Calu3 (cell line): ENCODE results near the gene NR4A3. TPM values are rescaled to one million over a fixed set of nuclear protein-coding genes. Genes with fewer than 3 reads are reported as not detected.

Experiments used
- BruUV-seq: library from RNA; stranded (reverse); fragments of 400-500 nt; replicated peaks from 2 replicates; lab custom pipeline; 2021; lab: Mats Ljungman, UMichigan
- CTCF ChIA-PET: fragments of 300-600 bp; sonication (Branson Sonifier 250); formaldehyde crosslinking; loops from one replicate; lab custom pipeline; 2022; ENCODE audit warnings: antibody characterized with exemption; lab: Charles Lee
- DNase-seq: peaks from one replicate; pipeline ENCODE4 v3.0.0; 2022
- H3K27ac Mint-ChIP-seq: one replicate; pipeline ENCODE4 v1.8.0; 2022; ENCODE audit warnings: mixed read lengths; ENCODE audit not compliant: unreplicated experiment
- H3K27me3 Mint-ChIP-seq: one replicate; pipeline ENCODE4 v1.8.0; 2022; ENCODE audit warnings: mixed read lengths; ENCODE audit not compliant: unreplicated experiment
- H3K36me3 Mint-ChIP-seq: one replicate; pipeline ENCODE4 v1.8.0; 2022; ENCODE audit warnings: mild to moderate bottlenecking, moderate library complexity, mixed read lengths; ENCODE audit not compliant: insufficient read depth, unreplicated experiment
- H3K4me1 Mint-ChIP-seq: one replicate; pipeline ENCODE4 v1.8.0; 2022; ENCODE audit warnings: mild to moderate bottlenecking, low read depth, mixed read lengths; ENCODE audit not compliant: unreplicated experiment
- H3K4me3 Mint-ChIP-seq: one replicate; pipeline ENCODE4 v1.8.0; 2022; ENCODE audit warnings: mild to moderate bottlenecking, low read depth, moderate library complexity, mixed read lengths; ENCODE audit not compliant: unreplicated experiment
- H3K9me3 Mint-ChIP-seq: one replicate; pipeline ENCODE4 v1.8.0; 2022; ENCODE audit warnings: low read depth, mixed read lengths; ENCODE audit not compliant: unreplicated experiment
- CTCF ChIP-seq: fragments of 200-600 bp; IDR thresholded peaks from one replicate; pipeline ENCODE4 v1.8.0; 2022; ENCODE audit warnings: antibody characterized with exemption; ENCODE audit not compliant: unreplicated experiment
- intact Hi-C: fragments of 100-400 bp; cut with micrococcal nuclease; formaldehyde crosslinking; loops from one replicate; pipeline ENCODE4 v1.10.0; 2022; ENCODE audit not compliant: unreplicated experiment
- total RNA-seq: library from RNA; stranded (reverse); gene quantifications from 2 replicates; pipeline ENCODE4 v1.2.3, GENCODE V29; 2022

Gene NR4A3
- total RNA-seq, 1 experiment from 2014 or later: 0.21 TPM

DNA sequence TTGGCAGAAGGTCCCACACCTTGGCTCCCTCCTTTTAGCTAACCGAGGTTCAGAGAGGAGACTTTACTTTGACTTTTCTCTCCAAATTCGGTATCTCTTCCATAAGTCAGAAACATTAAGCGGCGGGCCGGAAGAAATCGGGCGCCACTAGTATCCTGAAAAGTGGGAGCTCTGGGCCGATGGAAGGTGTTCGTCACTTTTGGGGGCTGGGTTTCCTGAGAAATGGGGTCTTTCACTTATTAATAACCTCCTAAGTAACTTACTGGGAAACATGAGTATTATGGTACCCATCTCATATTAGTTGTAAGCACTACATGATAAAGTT lies 85.5 kb downstream of the NR4A3 start:
- TF ChIP-seq CTCF: no peak
- peaks cover 27% of the 10 kb centered on the region for H3K36me3 Mint-ChIP-seq
- H3K4me1 Mint-ChIP-seq: peaks cover 28% of the 10 kb centered on the region
- H3K27me3 Mint-ChIP-seq: no peaks in the 10 kb centered on the region
- no TSS peak for BruUV-seq
- CTCF ChIA-PET: no interaction called here
- intact Hi-C loops: no loop called here
- H3K4me3 Mint-ChIP-seq: peak overlapping the region; percentile 94
- no peak for DNase-seq
- H3K9me3 Mint-ChIP-seq: peaks cover 2% of the 10 kb centered on the region
- H3K27ac Mint-ChIP-seq: peak overlapping the region; percentile 68

DNA sequence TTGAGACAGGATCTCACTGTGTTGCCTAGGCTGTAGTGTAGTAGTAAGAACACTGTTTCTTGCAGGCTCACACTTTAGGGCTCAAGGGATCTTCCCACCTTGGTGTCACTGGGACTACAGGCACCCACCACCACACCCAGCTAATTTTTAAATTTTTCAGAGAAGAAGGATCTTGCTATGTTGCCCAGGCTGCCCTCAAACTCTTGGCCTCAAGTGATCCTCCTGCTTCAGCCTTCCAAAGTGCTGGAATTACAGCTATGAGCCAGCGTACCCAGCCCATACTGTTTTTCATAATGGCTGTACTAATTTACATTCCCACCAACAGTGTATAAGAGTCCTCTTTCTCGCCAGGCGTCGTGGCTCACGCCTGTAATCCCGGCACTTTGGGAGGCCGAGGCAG lies 89.9 kb downstream of the NR4A3 start:
- Mint-ChIP-seq H3K27ac (no peak overlapping the region), H3K4me3 (no peak overlapping the region), H3K36me3 (peaks cover 15% of the 10 kb centered on the region), H3K4me1 (peaks cover 20% of the 10 kb centered on the region), H3K27me3 (no peaks in the 10 kb centered on the region), H3K9me3 (no peaks in the 10 kb centered on the region)
- intact Hi-C loops: no loop called here
- TF ChIP-seq CTCF: no peak
- BruUV-seq: no TSS peak
- CTCF ChIA-PET: no interaction called here
- DNase-seq: no peak

Other genes starting within 250 kb of the NR4A3 start
- 21.5 and 22.9 TPM in 2 replicates for gene STX17, start 84.8 kb downstream of the NR4A3 start, total RNA-seq